GM21723 (cell line): Measurements from ENCODE around the gene ART3.
A peak's percentile ranks its signal among the peaks of the same experiment; 100 is the strongest.

Experiments used
- ATAC-seq: cut with Tn5 transposase; IDR thresholded peaks from one replicate; pipeline ENCODE4 v1.9.1; 2021; ENCODE audit warnings: mild to moderate bottlenecking, moderate library complexity; ENCODE audit not compliant: unreplicated experiment

The ART3 gene

GRCh38 chr4:76144546-76144945, 70.0 kb downstream of the ART3 start:
- ATAC-seq = no peak

GRCh38 chr4:76147454-76148141, 73.1 kb downstream of the ART3 start:
- ATAC-seq = peak; percentile 49

DNA sequence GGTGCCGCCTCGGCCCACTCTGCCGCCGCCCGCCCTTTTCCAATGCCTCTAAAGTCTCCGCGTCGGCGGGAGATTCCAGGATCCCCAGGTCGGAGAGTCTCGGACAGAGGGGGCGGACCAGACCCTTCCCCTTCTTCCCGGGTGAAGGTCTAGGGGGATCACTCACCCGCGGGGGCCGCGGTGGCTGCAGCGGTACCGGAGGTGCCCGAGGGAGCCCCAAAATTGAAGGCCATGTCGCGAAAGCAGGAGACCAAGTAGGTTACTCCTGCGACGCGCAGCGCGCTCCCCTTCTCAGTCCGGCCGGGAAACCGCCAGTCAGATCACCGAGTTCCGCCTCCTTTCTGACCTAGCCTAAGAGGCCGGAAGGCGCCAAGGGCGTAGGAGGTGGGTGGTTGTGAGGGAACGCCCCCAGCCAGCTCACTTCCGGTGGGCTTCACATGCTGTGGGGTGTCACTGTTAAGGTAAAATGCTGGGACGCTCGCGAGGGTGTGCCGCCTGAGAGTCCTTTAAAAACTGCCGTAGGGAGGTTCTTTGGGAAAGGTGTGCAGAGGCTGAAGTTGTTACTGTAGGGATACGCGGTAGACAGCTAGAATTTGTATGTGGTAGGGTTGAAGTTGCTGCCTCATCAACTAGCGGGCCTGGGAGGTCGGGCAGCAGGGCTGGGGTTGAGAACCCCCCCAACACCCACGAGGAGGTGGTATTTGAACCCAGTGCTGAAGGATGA, 73.8 kb downstream of the ART3 start, which contains the start of gene NUP54:
Gene NUP54, minus strand, starts transcription at position 256 of the 724 bp plus-strand sequence. Its CDS starts 23 bp downstream, at position 233.
- ATAC-seq = peak; percentile 99

GRCh38 chr4:76153356-76153755, 78.8 kb downstream of the ART3 start:
- ATAC-seq = no peak

- ATAC-seq = no peak
These were observed 81.5 kb downstream of the ART3 start for GRCh38 chr4:76155979-76156378.

- ATAC-seq = no peak
These were observed 82.1 kb downstream of the ART3 start for GRCh38 chr4:76156635-76157034.

GRCh38 chr4:76160355-76160754, 85.8 kb downstream of the ART3 start:
- ATAC-seq = no peak
